Stimulated activated CD8-positive, alpha-beta memory T cell treated with anti-CD3 and anti-CD28 coated beads, Interleukin-12 subunit alpha, Interleukin-12 subunit beta, amount 100 ng/mL, for 24 hours (primary cell): Measurements from ENCODE around the gene SCYGR4.

ENCODE experiments used
- DNase-seq: peaks from one replicate; pipeline ENCODE4 v3.0.0-alpha.2; 2020; ENCODE audit errors: extremely low read depth

Gene SCYGR4

DNA sequence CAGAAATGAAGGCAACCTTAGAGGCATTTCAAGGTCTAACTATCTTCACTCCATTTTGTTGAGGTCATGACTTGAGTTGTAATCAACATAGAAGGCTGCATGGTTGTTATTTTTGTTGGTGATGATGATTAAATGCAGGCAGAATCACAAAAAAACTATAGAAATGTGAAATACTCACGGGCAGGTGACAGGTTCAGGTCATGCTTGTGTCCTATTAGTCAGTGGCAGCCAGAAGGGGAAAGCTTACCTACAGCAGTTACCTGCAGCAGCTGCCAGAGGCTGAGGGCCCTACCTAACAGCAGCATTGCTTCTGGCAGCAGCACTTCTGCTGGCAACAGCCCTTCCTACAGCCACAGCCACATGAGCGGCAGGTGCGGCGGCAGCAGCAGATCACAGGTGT lies 3.1 kb upstream of the SCYGR4 start:
- DNase-seq, result no peak

DNA sequence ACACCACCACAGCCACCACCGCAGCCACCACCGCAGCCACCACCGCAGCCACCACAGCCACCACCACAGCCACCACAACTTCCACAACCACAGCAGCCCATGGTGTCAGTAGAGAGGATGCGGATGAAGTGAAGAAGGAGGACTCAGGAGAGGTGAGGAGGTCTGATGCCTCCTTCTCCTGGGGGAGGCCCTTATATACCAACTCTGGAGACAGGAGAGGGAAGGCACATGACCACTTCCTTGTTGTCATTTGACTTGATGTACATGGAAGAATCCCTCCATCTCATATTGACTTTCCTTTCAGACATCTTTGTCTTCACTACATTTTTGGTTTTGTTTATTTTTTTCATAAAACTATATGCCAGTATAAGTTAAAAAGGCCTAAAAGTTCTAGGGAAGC lies 2.6 kb upstream of the SCYGR4 start, which contains the start of gene SCYGR3:
Gene SCYGR3 (minus strand): TSS at position 101 of the 400 bp plus-strand sequence. CDS start 0 bp downstream, at position 101.
- DNase-seq, result no peak

DNA sequence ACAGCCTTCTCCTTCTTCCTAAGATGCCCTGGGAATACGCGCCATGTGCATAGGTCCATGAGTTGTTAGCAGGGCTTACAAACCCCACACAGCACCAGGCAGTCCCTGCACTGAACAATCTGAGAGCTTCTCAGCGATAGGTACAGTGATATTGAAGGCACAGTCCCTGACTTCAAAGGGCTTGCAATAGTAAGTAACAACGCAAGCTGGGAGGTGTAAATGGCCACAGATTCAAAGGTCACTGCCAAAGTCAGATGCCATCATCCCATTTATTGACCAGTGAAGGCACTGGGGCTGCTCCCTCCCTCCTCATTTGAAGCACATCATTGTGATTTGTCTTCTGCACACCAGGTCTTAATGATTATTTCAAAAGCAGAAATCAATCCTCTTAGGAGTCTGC lies 2.1 kb upstream of the SCYGR4 start:
- DNase-seq, result no peak

DNA sequence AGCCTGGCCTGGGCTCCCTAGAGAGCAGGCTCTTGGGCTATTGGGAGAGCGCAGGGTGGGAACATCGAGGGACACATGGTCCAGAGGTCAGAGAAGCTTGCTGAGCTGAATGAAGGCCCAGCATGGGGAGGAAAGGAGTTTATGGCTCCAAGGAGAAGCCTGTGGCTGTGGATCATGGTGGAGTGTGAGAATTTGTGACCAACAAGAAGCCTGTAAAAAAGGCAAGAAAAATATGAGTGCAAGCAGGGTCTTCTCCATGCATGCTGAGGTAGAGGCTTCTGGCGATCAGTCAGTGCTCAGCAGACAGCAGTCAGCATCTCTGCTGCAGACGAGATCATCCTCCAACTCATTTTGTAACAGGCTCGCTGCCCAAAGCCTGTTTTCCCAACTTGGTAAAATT lies 1.4 kb upstream of the SCYGR4 start:
- DNase-seq, result no peak

DNA sequence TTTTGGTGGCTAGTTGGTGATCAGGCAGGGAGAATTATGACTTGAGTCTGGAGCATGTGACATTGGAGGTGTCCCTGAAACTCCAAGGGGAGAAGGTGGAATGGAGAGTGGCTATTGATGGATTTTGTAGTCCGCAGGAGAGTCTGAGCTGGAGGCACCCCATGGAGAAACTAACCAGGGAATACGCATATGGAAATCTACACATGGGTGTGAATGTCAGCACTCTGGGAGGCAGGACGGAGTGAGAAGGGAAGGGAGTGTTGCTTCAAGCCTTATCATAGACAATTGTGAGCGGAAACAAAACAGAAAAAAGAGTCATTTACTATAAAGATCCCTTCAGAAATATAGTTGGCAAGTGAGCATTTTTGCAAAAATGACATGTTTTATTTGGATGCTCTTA lies 667 bp upstream of the SCYGR4 start:
- no peak for DNase-seq

DNA sequence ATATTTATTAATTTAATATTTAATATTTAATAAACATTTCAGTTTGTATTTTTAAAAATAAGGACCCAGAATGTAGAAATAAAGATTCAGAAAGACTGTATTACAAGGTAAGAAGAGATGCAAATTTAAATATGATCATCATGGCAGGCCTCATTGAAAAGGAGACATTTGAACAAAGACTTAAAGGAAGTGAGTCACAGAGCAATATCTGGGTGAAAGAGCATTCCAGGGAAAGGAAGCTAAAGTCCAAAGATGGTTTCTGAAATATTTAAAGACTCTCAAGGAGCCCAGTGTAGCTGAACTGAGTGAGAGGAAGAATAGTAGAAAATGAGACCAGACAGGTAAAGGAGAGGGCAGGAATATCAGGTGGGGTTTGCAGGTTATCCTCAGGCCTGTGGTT lies 5.9 kb downstream of the SCYGR4 start:
- no peak for DNase-seq

DNA sequence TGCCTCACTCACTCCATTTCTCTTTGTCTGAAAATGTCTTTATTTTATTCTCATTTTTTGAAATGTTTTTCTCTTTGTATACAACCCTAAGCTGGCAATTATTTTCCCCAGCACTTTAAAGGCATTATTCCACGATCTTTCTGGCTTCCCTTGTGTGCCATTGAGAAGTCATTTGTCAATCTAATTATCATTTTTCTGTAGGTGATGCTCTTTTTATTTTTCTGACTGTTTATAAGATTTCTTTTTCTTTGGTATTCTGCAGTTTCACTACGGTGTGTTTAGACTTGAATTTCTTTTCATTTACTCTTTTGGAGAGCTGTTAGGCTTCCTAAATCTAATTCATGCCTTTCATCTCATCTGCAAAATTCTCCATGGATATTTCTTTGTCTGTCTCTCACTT lies 8.1 kb downstream of the SCYGR4 start:
- DNase-seq, result no peak

DNA sequence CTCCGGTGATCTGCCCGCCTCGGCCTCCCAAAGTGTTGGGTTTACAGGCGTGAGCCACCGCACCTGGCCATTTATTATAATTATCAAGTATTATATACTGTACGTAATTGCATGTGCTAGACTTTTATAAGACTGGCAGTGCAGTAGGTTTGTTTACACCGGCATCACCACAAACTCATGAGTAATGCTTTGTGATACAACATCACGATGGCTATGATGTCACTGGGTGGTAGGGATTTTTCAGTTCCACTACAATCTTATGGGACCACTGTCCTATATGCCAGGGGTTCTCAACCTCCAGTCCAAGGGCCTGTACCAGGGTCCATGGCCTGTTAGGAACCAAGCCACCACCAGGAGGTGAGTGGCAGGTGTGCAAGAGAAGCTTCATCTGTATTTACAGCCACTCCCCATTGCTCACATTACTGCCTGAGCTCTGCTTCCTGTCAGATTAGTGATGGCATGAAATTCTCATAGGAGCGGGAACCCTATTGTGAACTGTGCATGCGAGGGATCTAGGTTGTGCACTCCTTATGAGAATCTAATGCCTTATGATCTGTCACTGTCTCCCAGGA lies 9.4 kb downstream of the SCYGR4 start:
- DNase-seq, result no peak

DNA sequence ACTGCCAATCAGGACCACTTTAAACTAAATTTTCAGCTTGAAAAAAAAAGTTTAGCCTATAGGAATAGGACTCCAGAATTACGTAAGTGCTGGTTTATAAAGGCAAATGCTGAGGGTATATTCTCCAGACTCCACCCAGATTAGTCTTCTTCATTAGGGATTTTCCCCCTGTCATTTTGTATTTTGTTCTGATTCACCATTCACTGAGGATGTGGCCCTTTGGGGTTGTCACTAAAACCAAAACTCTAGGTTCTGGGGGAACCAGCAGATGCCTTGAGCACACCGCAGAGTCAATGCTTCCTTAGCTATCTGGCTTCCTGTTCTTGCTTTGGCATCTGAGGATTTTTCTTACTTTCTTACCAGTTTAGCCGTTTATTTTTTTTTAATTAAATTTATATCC lies 10.5 kb downstream of the SCYGR4 start:
- DNase-seq, result no peak

DNA sequence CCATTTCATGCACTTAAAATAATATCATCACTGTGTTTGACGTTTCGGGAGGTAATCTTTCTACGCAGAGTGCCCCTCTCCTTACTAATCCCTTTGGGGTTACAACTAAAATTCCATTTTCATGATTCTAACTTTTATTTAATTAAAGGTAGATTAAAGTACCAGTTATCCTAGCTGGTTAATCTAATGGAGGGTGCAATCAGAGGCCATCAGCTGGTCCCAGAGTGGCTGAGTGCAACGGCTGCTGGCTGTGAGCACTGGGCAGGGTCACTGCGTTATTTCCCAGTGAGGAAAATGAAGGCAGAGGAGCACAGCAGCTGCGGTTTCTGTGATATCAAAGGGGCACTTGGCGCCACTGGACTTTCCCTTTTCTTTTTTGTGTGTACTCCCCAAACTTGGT lies 12.1 kb downstream of the SCYGR4 start:
- DNase-seq, result no peak

DNA sequence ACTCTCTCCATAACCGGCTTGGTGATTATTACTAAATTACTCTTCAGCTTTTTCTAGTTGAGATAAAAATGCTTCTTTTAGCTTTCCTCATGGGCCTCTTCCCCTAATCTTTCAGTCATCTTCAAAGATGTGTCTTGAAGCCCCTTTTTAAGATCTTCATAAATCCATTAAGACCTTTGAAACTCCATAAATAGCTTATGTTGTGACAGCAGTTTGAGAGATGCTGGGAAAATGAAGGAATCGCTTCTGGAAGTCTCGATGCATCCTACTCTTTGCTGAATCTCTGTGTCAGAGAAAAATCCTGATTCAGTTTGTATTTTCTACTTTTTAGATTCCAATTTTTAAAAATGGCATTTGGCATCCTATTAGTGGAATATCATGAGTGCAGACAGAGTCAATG lies 13.0 kb downstream of the SCYGR4 start:
- no peak for DNase-seq

DNA sequence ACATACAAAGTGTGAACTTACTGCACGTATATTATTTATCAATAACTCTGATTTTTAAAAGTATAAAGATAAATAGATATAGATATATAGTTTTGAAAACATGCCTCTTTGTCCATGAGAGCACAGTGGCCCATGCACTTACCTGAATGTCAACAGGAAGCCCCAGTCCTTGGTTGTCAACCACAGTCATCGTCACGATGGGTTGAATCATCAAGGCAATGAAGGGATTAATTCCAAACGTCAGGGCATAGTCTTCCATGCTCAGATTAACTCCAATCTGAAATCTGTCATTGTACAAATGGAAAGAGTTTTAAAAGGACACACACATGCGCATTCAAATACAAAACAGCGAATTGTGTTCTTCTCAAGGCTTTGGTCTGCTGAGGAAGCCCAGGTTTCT lies 15.5 kb downstream of the SCYGR4 start:
- no peak for DNase-seq

DNA sequence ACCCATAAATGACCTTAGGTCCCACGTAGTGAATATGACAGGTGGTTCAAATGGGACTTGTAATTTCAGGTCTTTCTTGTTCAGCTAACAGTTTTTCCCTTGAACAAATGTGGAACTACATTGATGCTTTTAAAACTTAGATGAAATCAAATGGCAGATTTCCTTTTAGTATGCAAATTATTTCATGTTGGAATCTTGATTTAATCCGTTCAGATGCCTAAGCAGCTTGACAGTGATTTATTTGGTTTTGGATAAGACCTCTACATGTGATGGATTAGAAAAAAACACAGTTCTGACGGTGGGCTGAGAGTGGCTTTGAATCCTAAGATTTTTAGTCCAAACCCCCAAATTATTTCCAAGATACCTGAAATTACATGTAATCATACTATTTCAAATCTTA lies 16.9 kb downstream of the SCYGR4 start:
- no peak for DNase-seq

DNA sequence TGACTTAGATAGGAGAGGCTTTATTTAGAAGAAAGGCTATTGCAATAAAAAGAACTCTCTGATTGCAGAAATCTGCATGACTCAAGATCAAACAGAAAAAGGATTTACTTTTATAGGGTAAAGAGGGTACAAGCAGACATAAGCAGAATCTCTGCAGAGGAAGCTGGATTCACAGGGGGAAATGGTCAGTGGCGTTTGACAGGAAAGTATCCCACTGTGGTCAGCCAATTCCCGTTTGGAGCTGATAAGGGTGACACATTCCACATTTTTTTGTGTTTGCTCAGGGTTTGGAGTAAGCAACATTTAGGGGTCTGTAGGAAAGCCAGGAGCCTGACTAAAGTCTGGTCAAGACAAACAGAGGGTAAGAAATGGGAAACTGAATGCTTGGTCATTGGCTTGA lies 25.4 kb downstream of the SCYGR4 start:
- DNase-seq, result no peak

DNA sequence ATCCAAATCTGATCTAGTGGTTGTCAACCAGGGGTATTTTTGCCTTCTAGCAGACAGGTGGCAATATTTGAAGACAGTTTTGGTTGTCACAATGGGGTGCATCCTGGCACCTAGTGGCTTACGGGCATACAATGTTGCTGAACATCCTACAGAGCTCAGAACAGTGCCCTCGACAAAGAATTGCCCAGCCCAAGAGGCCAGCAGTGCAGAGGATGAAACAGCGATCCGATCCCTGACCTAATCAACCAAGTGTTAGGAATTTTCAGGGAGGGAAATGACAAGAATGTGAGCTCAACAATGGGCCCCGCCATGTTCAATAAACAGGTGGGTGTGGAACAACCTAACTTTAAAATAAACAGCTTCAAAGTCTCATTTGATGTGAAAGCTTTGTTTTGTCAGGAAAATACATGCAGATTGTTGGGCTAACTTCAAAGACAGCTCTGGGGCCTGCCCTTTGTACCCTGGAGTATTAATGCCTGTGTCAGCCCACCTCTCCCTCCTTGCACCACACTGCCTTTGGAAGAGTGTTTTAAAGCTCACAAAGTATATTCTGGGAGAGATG lies 26.8 kb downstream of the SCYGR4 start:
- no peak for DNase-seq

DNA sequence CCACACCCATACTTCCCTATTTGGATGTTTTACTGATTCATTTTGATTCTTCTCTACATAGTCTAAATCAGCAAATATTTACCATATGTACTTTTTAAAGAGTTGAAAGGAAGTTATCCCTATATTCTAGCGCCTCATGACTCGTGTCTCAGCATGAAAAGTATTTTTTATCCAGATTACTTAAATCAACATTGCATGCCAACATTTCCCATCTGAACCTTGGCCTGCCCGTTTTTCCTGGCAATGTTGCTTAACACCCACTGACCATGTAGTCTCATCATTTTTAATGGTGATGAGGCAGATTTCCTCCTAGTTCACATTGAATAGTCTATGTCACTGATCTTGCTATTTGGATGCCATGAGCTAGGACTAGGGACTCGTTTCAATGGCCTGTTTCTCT lies 36.1 kb downstream of the SCYGR4 start:
- no peak for DNase-seq

DNA sequence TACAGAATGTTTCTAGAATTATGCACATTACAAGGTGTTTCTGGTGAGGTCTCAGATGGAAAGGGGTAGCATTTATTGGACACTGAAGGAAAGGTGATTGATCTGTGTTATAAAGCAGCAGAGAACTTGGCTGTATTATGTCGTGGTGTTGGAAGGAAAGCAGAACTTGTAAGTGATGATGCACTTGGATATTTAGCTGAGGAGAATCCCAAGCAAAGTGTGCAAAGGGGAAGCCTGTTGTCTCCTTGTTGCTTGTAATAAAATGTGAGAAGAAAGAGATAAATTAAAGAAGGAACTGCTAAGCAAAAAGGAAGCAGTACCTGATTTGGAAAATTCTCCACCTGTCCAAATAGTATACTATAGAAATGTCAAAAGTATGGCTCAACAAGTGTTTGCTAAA lies 37.1 kb downstream of the SCYGR4 start:
- no peak for DNase-seq

DNA sequence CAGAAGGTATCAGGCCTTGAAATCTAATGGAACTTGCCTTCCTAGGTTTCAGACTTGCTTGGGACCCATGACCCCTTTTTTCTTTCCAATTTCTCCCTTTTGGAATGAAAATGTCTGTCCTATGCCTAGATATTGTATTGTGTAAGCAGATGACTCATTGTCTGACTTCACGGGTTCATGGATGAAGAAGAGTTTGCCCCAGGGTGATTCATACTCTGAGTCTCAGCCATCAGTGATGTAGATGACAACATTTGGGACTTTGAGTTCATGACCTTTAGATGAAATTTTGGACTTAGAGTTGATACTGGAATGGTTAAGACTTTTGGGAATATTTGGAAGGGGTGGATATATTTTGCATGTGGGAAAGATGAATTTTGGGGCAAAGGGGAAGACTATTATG lies 38.2 kb downstream of the SCYGR4 start:
- DNase-seq, result no peak

DNA sequence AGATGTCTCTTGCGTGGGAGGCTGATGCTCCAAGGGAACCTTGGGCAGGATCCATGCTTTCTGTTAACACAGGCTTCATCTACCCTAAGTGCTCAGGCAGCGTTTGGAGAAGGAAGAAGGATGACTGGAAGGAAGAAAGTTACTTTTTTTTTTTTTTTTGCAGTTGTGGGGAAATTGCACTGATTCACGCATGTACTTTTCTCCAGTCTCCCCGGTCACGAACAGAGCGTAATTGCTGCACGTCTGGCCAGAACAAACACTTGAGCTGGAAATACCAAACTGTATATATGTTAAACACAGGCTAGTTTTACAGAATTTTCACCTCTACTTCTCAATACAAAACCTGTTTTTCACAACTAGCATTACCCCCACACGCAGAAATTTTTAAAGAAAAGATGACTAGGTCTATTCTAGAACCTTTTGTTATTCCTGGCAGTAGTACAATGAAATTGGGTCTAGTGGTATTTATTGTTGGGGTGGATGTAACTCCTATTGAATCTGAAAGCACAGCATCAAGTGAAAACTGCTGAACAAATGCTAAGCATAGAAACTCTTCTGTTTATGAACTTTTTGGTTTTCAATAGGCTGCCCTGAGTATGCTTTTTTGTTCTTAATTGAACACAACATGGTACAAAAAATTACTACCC lies 40.0 kb downstream of the SCYGR4 start:
- DNase-seq, result no peak

DNA sequence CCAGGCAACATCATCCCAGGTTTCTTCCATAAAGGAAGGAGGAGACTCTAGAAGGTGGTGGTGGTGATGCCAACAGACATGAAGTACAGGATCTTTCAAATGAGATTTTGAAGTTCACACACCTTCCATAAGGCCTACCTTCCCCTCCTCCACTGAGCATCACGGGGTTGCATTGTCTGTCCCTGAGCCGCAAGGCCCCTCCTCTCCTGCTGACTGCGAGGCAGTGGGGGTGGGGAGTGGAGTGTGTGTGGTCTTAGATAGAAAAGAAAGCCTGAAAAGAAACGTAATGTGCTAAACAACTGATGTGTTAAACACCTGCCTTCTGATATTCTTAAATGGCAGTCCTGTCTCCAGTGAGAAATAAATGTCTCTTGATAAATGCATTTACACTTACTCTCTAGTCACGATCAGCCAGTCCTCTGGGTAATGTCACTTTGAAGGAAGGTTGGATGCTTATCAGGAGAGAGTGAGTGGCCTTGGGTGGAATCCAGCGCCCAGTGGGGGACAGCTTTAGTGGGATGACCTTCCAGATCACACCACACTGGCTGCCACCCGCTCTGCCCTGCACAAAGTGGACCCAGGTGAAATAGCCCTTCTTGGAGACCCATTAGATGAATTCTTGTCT lies 43.8 kb downstream of the SCYGR4 start:
- DNase-seq, result no peak

DNA sequence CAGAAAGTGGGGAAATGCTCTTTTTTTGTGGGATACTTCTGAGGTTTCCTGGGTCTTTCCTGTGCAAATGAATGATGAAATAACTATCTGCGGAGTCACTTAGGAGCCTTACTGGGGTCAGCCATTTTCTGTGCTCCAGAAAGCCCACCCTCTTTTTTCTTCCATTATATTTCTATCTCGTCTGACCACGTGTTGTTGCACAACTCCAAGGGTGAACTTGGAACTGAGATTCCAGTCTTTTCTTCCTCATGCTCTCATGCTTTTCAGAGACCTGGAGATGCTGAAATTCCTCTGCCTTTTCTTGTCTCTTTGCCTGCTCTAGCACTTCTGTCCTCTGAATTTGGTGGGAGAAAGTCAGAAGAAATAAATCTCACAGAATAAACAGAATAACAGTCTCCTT lies 44.5 kb downstream of the SCYGR4 start:
- DNase-seq, result no peak

DNA sequence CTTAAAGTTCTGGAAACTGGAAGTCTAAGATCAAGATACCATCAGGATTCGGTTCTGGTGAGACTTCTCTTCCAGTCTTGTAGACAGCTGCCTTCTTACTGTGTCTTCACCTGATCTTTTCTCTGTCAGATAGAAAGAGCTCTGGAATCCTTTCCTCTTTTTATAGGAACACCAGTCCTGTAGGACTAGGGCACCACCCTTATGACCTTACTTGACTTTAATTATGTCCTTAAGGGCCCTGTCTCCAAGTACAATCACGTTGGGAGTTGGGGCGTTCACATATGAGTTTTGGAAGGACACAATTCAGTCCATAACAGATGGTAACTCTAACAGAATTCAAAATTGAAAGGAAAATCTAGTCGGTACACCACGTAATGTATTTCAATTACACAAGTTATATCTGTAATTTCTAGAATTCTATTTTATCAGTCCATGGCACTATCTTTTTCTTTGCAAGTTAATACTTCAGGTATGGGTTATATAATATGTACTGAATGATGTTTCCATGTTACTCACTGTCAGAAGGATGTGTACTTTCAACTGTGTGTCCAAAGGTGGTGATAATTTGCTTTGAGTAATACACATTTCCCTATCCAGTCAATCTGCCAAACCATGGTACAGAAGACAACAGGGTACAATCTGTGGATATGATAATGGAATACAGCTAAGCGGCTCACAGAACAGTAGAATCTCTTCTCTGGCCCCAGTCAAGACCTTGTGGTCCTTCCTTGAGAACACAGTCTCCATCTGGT lies 48.1 kb downstream of the SCYGR4 start:
- DNase-seq, result no peak
